D721Med (cell line): ENCODE results near the gene S100A5.

ENCODE experiments used
- DNase-seq: peaks from one replicate; pipeline ENCODE4 v3.0.0; 2011; ENCODE audit warnings: low spot score; ENCODE audit not compliant: insufficient read length
- FAIRE-seq: peaks from 2 replicates; lab custom pipeline; 2011; peaks lifted over from hg19 to GRCh38; lab: Jason Lieb, UNC
- CTCF ChIP-seq: IDR thresholded peaks from 2 replicates; pipeline ENCODE4 v1.5.1; 2012; ENCODE audit warnings: mild to moderate bottlenecking, control low read depth; ENCODE audit not compliant: insufficient read depth; ENCODE audit errors: missing control alignments

The S100A5 gene

GRCh38 chr1:153534226-153534924, 6.4 kb downstream of the S100A5 start:
- TF ChIP-seq CTCF, result no peak
- DNase-seq (no peak), FAIRE-seq (no peak)

- DNase-seq, result no peak
These were observed 7.0 kb downstream of the S100A5 start for GRCh38 chr1:153533689-153534201.

DNA sequence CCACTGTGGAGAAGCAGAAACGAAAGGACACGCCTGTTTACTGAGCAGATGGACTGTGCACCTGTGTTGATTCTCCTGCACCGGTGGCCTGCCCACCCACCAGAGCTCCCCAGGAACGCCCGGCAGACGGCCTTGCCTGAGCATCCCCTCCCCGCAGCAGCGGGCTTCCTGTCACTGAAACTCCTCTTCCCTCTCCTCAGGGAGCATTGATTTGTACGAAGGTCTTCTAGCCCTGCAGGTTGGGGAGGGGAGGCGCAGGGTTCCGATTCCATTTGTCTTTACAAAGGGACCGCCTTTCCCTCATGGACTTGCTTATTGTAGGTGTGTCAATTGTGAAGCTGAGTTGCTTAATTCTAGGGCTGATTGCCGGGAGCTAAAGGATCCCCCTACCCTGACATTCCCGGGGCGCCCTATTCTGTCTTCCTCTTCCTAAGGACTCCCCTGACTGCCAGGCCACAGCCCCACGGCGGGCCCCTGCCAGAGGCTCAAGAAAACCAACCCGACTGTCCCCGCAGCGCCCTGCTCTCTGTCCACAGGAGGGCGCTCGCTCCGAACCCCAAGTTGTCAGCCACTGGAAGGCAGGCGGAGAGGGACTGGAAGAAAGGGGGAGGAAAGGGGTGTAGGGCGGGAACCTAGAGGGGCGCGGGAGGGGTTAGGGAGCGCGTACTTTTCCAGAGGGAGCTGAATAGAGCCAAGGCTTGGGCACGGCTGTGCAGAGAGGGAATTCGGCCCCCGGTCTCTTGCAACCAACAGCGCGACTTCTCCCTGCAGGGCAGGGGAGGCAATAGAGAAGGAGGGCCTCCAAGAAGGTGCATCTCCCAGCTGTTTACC, 7.8 kb downstream of the S100A5 start:
- peak; percentile 93 for DNase-seq
- TF ChIP-seq CTCF, result peak; percentile 61
- no peak for FAIRE-seq

More at GRCh38 chr1:153533689-153534201, 7.0 kb downstream of the S100A5 start:
- TF ChIP-seq CTCF, result no peak
- FAIRE-seq, result no peak

- no peak for TF ChIP-seq CTCF
- FAIRE-seq (no peak), DNase-seq (no peak)
These were observed 8.6 kb downstream of the S100A5 start for GRCh38 chr1:153532181-153532580.

DNA sequence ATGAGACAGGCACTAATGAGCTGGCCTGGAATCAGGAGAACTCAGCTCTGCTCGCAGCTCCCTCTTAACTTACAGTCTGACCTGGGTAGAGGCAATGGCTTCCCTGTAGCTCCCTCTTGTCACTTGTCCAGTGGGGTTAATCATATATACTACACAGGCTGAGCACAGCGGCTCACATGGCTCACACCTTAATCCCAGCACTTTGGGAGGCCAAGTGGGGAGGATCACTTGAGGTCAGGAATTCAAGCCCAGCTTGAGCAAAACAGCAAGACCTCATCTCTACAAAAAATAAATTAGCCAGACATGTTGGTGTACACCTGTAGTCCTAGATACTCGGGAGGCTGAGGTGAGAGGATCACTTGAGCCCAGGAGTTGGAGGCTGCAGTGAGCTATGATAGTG, 9.1 kb downstream of the S100A5 start:
- no peak for TF ChIP-seq CTCF
- FAIRE-seq (no peak), DNase-seq (no peak)

- no peak for FAIRE-seq
- TF ChIP-seq CTCF, result no peak
- no peak for DNase-seq
These were observed 13.1 kb downstream of the S100A5 start for GRCh38 chr1:153527683-153528040.
